Stimulated activated CD8-positive, alpha-beta memory T cell treated with anti-CD3 and anti-CD28 coated beads, Interleukin-4, amount 100 ng/mL, for 4 hours (primary cell): ENCODE results near the gene C1QB.
"Not testable (repeated sequence)": the region's sequence is repeated elsewhere in the genome, so short reads cannot be mapped to it uniquely, and the experiment has no call there.

Experiments used
- DNase-seq, 2 donors: peaks; one replicate each; pipeline ENCODE4 v3.0.0-alpha.2; 2020; ENCODE audit warnings: low read depth in 2 of 2, low spot score in 1 of 2

Gene C1QB

DNA sequence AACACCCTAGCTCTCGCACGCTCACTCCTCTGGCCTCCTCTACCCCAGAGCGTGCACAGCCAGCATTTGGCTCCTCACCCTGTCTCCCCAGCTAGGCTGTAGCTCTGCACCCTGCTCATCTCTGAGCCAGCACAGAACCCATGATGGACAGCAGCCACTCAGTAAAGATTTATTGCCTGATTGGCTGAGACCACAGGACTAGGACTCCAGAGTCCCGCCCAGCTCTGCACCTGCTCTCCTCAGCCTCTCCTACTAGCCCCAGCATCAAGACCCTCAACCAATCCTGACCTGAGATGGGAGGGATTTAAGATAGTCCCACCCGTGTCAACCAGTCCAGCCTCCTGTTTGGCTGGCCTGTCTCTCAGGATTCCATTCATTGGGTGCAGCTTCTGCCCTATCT lies 9.3 kb downstream of the C1QB start:
- no peak for DNase-seq

DNA sequence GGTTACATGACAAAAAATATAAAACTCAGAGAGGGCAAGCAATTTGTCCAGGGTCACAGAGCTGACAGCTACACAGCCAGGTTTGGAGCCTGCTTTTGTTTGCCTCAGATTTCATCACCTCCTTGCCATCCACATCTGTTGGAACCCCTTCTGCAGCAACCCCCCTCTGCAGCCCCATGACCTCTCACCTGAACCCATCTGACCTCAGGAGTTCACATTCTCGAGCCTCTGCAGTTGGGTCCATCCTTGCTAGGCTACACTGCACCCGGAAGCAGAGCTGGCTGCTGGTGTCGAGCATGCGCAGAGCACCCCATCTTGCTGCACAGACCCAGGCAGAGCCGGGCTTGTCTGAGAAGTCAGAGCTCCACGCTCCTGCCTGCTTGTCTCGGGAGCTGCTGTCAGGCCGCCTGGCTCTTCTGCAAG lies 10.0 kb downstream of the C1QB start:
- no peak for DNase-seq

DNA sequence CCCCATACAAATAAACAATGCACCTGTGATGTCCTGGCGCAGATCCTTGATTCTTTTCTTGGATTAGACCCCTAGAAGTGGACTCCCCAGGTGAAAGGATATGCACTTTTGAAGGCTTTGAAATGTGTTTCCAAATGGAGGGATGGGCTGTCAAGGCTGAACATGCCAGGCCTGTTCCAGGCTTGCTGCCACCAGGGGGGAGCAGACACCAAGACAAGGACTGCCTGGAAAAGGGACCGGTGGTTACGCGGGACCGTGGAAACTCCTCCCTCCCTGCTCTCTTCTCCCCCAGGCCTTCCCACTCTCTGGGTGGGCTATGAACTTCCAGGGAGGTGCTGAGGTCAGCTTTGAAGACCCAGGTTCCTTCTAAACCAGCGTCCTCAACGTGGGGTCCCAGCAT lies 12.7 kb downstream of the C1QB start:
- no peak for DNase-seq

- DNase-seq = no peak
Observed at GRCh38 chr1:22666412-22666811, 13.4 kb downstream of the C1QB start.

DNA sequence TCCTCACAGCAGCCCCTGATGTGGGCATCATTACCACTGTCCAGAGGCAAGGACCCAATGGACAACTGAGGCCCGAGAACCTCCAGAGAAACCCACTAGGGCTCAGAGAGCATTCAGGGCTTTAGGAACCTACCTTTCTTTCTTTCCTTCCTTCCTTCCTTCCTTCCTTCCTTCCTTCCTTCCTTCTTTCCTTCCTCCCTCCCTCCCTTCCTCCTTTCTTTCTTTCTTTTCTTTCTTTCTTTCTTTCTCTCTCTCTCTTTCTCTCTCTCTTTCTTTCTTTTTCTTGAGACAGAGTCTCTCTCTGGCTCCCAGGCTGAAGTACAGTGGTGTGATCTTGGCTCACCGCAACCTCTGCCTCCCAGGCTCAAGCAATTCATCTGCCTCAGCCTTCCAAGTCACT lies 15.8 kb downstream of the C1QB start:
- not testable (repeated sequence) for DNase-seq

GRCh38 chr1:22670352-22670975 lies 17.4 kb downstream of the C1QB start:
- no peak for DNase-seq

- DNase-seq = no peak
Observed at GRCh38 chr1:22671999-22672398, 19.0 kb downstream of the C1QB start.

- no peak for DNase-seq
Observed at GRCh38 chr1:22673486-22674409, 20.7 kb downstream of the C1QB start.

DNA sequence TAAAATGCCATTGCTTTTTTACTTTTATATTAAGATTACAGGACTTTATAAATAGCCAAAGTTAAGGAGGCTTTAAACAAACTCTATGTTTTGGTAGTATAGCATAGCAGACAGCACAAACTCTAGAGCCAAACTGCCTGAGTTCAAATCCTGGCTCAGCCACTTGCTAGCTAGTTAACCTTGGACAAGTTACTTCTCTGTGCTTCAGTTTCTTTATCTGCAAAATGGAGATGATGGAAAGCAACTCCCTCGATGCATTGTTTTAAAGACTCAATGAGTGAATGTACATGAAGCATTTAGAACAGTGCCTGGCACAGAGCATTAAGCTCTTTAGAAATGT lies 21.3 kb downstream of the C1QB start:
- no peak for DNase-seq

DNA sequence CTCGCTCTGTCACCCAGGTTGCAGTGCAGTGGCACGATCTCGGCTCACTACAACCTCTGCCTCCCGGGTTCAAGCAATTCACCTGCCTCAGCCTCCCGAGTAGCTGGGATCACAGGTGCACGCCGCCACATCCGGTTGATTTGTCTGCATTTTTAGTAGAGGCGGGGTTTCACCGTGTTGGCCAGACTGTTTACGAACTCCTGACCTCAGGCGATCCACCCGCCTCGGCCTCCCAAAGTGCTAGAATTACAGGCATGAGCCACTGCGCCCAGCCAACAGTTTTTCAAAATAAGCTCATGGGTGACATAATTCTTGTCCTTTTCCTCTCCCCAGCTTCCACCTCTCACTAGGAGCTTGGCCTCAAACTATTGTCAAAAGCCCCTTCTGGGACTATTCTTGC lies 23.1 kb downstream of the C1QB start:
- DNase-seq = not testable (repeated sequence)

DNA sequence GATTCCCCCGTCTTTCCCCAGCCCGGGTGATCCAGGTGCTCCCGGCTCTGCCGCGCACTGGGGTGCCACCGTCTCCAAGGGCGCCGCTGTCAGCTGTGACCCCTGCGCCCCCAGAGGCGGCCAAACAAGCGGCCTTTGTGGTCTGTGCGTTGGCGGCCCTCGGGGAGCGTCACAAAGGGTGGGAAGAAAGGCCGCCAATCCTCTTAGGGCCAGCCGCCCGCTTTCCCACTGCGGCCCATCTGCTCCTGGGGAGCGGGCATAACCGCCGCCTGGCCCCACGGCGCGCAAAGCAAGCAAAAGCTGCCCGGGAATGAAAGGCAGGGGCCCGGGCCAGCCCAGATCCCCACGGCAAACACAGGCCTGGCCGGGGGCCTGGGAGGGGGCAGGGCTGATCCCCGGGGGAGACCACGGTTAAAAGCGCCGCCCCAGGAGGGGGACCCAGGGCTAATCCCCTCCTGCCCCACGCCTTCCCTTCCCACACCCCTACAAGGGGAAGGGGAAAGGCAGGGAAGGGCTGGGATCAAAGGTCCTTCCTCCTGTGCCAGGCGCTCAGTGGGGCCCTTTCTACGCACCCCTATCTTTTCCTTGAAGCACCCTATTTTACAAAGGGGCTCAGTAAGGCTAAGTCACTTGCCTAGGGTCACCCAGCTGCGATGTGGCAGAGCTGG lies 24.0 kb downstream of the C1QB start:
- DNase-seq = no peak

- no peak for DNase-seq
Observed at GRCh38 chr1:22677931-22678896, 25.2 kb downstream of the C1QB start.

DNA sequence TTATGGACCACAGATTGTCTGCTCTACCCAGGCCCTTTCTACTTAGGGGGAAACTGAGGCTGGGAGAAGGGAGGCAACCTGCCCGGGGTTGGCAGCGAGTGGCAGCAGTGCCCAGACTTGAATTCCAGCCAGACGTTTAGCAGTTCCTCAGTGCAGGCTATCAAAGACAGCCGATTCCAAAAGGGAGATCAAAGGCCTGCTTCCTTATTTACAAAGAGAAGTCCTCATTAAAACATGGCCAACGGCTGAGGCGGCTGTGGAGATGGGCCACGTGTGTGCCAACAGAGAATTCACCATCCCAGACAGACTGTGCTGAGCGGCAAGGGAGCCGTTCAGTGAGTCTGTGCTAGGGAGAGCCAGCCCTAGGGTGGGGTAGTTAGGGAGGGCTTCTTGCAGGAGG lies 27.7 kb downstream of the C1QB start:
- no peak for DNase-seq

DNA sequence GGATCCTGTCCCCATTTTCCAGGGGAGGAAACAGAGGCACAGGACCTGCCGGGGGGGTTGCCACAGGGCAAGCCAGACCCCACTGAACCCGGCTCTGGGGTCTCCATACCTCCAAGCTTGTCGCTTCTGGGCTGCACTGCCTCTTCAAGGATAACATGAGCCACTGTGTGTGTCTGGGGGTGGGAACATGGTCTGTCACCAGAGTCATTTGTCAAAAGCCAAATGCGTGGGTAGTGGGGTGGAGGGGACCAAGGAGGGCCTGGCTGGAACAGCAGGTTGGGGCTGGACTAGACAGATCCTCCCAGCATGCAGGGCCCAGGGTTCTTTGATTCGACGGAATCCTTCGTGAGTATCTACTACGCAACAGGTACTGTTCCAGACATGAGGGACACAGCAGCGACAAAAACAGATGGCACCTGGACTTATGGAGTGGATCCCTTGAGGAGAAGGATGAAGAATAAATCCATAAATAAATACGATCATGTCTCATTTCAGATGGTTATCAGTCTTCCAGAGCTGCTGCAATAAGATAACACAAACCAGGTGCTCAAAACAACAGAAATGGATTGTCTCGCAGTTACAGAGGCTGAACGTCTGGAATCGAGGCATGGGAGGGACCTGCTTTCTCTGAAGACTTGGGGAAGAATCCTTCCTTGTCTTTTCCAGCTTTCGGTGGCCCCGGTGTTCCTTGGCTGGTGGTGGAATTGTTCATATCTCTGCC lies 28.7 kb downstream of the C1QB start:
- no peak for DNase-seq

DNA sequence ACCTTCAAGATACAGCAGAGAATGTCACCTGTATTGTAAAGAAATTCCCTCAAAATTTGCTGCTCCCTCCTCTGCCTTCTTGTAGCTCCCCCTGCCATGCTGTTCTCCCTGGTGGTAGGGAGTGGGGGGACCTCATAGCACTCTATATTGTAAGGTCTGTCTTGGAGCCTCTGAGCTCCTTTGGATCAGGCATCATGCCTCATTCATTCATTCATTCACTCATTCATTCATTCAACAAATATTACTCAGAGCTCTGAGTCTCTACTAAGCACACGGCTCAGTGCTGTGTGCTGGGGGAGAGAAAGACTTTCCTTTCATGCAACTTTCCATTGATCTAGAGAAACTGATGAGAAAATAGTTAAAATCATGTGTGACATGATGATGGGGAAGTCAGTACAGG lies 30.5 kb downstream of the C1QB start:
- no peak for DNase-seq

DNA sequence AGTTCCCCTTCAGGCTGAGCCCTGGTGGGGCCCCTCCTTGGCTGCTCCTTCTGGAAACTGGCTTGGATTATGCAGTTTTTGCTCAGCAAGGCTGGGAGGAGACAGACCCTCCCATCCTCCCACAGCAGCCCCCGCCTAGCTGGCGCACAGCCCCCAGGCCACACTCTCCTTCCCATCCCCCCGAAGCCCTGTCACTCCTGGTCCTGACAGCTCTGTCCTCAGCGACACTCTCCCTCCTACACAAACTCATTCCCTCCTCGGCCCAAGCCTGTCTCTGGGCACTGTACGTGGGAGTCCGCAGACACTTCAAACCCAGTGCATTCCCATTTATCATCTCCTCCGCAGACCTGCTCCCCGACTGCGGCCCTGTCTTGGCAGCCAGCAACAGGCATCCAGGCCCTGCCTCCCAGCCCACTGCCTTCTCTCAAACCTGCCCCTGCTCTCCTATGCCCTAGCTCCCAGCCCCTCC lies 32.6 kb downstream of the C1QB start:
- DNase-seq = no peak

- no peak for DNase-seq
Observed at GRCh38 chr1:22687191-22687590, 34.2 kb downstream of the C1QB start.

DNA sequence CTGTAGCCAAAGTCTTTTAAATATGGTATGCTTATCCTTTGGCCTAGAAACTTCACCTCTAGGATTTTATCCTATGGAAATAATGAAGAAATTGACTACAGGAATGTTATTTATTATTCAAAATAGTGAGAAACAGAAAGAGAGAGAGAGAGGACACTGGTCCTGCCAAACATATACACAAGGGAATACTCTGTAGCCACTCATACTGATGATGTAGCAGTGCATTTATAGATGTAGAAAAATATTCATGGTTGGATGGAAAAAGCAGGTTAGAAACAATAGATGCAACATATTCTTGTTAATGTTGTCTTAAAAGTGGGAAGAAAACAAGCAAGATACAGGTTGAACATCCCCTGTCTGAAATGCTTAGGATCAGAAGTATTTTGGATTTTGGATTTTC lies 35.4 kb downstream of the C1QB start:
- DNase-seq = no peak

- DNase-seq = no peak
Observed at GRCh38 chr1:22689505-22689904, 36.5 kb downstream of the C1QB start.

DNA sequence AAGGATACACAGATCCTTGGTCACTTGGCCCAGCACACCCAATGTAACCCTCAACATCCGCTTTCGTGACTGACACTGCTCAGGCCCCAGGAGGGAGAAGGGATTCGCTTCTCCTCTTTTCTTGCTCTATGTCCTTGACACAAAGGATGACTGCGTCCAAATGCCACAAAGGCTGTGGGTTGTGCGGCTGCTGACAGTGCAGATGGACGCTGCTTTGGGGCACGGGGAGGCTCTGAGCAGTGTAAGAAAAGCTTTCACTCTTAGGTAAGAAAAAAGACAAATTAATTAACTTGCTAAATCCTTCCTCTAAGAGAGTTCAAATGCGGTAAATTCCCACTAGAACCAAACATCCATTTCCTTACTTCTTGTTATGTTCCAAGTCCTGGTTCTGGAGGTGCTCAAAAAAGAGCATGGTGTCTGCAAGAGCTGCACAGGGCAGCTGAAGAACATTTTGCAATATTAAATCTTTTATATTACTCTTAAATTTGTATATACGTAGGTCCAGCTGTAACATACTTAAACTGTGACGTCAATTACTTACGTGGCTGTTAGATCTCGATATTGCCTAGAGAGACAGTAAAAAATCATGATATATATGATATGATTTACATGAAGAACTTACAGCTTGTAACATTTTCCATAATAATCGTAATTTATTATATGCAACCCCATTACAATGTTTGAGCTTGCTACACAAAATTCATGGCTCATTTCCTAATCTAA lies 38.2 kb downstream of the C1QB start:
- DNase-seq = no peak
